MM.1S (cell line): ENCODE measurements around the gene SAFB2.

Source experiments
- CTCF ChIP-seq: fragments of 300-600 bp; sonication (generic); IDR thresholded peaks from 2 replicates; pipeline ENCODE4 v1.5.1; 2016; ENCODE audit warnings: antibody characterized with exemption, low read length, mixed read lengths
- EZH2 ChIP-seq: fragments of 300-600 bp; sonication (generic); optimal IDR thresholded peaks from 2 replicates; pipeline ENCODE3; 2017; ENCODE audit warnings: low read depth, mild to moderate bottlenecking, antibody characterized with exemption, low read length, mixed read lengths
- EZH2phosphoT487 ChIP-seq: fragments of 300-600 bp; sonication (generic); IDR thresholded peaks from 2 replicates; pipeline ENCODE4 v1.6.1; 2018; ENCODE audit warnings: antibody characterized with exemption, low read length

- TF ChIP-seq CTCF (no peak), EZH2phosphoT487 (no peak), EZH2 (no peak)
Measured at GRCh38 chr19:5621945-5622464, 571 bp downstream of the SAFB2 start.
